SKM-1 treated with dmso at 0.1 percent for 144 hours (cell line): ENCODE measurements around the gene ZNF586.
"Not testable (repeated sequence)": the region's sequence is repeated elsewhere in the genome, so short reads cannot be mapped to it uniquely, and the experiment has no call there.

Experiments used
- DNase-seq: peaks from one replicate; lab custom pipeline; 2025; ENCODE audit not compliant: unreplicated experiment; lab: John Stamatoyannopoulos, UW

The ZNF586 gene

GRCh38 chr19:57769345-57770131, at the start of gene ZNF586:
TSS of gene ZNF586 (plus strand) at chr19:57769676. CDS start at chr19:57769843, 167 bp downstream.
- peak; percentile 38 for DNase-seq

GRCh38 chr19:57719901-57720519, 49.5 kb upstream of the ZNF586 start:
- no peak for DNase-seq

- DNase-seq = no peak
Observed at GRCh38 chr19:57720878-57721277, 48.6 kb upstream of the ZNF586 start.

GRCh38 chr19:57738320-57738719, 31.2 kb upstream of the ZNF586 start:
- not testable (repeated sequence) for DNase-seq

GRCh38 chr19:57738770-57739169, 30.7 kb upstream of the ZNF586 start:
- DNase-seq = not testable (repeated sequence)

- peak; percentile 65 for DNase-seq
Observed at GRCh38 chr19:57746580-57747471, 22.6 kb upstream of the ZNF586 start, which contains the start of gene ZNF776. TSS of gene ZNF776 (plus strand) at chr19:57746815. CDS start at chr19:57747059, 244 bp downstream.

DNA sequence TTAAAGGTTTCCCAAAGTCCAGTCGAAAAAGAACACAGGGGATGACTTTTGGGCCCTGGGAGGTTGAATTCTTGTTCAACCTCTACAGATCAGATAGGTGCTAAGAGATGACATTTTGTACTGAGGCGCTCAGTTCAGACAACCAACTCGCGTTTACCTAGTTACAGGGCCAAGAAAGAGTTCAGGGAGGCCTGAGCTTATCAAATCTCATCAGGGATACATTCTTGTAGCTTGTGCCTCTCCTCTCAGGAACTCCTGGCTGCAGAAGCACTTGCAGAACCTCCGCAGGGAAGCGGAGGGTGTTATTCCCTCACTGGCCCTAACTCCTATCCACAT, 22.0 kb upstream of the ZNF586 start:
- DNase-seq = no peak

- no peak for DNase-seq
Observed at GRCh38 chr19:57748029-57748428, 21.4 kb upstream of the ZNF586 start.

- no peak for DNase-seq
Observed at GRCh38 chr19:57754091-57754673, 15.3 kb upstream of the ZNF586 start.

- DNase-seq = no peak
Observed at GRCh38 chr19:57755031-57755430, 14.4 kb upstream of the ZNF586 start.

- no peak for DNase-seq
Observed at GRCh38 chr19:57757941-57758340, 11.5 kb upstream of the ZNF586 start.

DNA sequence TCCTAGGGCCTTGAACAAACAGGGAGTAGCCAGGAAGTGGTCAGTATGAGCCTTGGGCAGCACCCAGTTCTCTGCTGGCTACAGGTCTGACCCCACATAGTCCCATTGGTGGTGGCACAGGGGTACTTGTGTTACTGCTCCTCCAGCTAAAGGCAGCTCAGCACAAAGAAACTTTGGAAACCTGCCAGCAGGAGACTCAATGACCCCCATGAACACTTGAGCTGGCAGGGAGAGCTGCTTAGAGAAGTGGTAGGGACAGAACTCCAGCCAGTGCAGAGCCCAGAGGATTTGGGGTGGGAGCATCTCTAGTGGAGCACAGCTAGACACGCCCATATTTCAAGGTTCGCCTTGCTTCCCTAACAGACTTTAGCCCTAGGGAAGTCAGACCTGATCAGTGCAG, 10.4 kb upstream of the ZNF586 start:
- no peak for DNase-seq

GRCh38 chr19:57771417-57771816, 1.9 kb downstream of the ZNF586 start:
- DNase-seq = no peak

DNA sequence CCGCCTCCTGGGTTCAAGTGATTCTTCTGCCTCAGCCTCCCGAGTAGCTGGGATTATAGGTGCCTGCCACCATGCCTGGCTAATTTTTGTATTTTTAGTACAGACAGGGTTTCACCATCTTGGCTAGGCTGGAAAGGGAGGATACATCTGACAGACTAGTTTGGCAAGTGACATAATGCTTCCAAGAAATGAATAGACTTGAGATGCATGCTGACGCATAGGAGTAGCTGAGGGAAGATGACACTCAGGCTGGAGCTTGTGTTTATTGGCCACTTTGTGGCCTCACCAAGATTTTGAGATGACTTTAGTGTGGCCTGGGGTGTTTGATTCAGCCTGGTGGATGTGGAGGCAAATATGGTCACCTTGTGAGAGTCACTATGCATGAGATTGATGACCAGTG, 4.0 kb downstream of the ZNF586 start:
- no peak for DNase-seq

DNA sequence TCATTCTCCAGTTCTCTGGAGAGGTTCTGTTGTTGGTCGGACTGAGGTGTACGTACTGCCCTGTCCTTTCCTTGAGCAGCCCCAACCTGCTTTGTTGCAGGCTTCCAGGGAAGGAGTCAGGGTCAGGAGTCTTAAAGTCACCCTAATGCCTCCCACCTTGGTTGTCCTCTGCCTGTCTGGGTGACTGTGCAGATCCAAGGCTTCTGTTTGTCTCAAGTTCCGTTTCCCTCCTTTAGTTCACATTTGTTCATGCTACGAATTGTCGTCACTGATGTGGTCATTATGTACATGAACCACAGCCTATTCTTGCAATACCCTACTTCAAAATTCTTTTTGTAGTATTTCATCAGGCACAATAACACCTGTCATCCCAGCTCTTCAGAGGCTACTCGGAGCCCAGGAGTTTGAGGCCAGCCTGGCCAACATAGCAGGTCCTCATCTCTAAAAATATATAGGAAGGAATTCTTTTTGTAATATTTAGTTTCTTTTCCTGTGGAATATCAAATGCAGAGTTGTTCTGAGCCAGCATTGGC, 7.4 kb downstream of the ZNF586 start:
- DNase-seq = no peak

GRCh38 chr19:57778336-57778735, 8.9 kb downstream of the ZNF586 start:
- DNase-seq = no peak

DNA sequence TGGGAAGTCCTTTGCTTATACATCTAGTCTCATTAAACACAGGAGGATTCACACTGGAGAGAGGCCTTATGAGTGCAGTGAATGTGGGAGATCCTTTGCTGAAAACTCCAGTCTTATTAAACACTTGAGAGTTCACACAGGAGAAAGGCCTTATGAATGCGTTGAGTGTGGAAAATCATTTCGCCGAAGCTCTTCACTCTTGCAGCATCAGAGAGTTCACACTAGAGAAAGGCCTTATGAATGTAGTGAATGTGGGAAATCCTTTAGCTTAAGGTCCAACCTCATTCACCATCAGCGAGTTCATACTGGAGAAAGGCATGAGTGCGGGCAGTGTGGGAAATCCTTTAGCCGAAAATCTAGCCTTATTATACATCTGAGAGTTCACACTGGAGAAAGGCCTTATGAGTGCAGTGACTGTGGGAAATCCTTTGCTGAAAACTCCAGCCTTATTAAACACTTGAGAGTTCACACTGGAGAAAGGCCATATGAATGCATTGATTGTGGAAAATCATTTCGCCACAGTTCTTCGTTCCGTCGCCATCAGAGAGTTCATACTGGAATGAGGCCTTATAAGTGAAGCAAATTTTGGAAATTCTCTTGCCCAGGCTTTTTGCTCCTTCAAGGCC, 9.9 kb downstream of the ZNF586 start:
- no peak for DNase-seq

GRCh38 chr19:57786286-57786685, 16.8 kb downstream of the ZNF586 start:
- DNase-seq = no peak

- no peak for DNase-seq
Observed at GRCh38 chr19:57786906-57787305, 17.4 kb downstream of the ZNF586 start.

DNA sequence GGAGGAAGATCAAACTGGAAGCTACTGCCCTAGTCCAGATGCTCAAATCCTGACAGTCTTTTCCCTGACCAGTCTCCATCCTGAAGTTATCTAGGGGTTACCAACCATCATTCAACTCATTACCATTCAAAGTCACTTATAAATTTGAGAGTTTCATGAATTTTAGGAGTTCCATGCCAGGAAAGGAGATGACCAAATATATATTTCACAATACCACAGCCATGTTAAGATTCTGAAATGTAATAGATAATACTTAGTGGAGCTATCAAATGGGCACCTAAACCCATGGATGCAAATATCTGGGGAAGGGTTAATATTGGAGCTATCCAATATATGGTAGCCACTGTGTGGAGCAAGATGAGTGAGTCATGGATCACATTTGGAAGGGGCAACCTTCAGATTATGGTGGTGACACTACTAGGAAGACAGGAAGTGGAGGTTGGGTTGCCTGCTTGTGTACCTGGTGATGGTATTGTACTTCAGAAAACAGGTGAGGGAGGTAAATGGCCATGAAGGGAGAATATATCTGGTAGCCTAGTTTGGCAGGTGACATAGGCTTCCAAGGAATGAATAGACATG, 18.7 kb downstream of the ZNF586 start:
- no peak for DNase-seq
